K562 (cell line): Measurements from ENCODE around the gene MAL. TPM values are rescaled to one million over a fixed set of nuclear protein-coding genes. Genes with fewer than 3 reads are reported as not detected.

Source experiments
- ATAC-seq: fragments of 200-7000 bp; cut with Tn5 transposase; 3 replicates; pipeline ENCODE4 v1.9.1; 2020; ENCODE audit warnings: moderate library complexity
- BruUV-seq: library from RNA; stranded (reverse); fragments of 400-500 nt; replicated peaks from 2 replicates; lab custom pipeline; 2021; lab: Mats Ljungman, UMichigan
- CTCF ChIA-PET: fragments of 300-600 bp; formaldehyde crosslinking; extraction: SDS; loops from one replicate; lab custom pipeline; 2021; ENCODE audit warnings: low intra/inter-chr PET ratio; lab: Yijun Ruan, JAX
- POLR2A ChIA-PET: fragments of 300-600, 350-650 bp; sonication (Branson Sonifier 250); formaldehyde crosslinking; extraction: SDS; loops from one replicate; lab custom pipeline; 2021; ENCODE audit warnings: antibody characterized with exemption, inconsistent platforms; lab: Yijun Ruan, JAX
- DNase-seq, 4 experiments: peaks; one replicate each; pipeline versions ENCODE4 v3.0.0 to v3.0.0-alpha.2; 2011 to 2018; ENCODE audit warnings: low spot score in 3 of 4, mixed read lengths in 3 of 4; ENCODE audit errors: extremely low read depth in 1 of 4
- FAIRE-seq: peaks from 2 replicates; lab custom pipeline; 2011; peaks lifted over from hg19 to GRCh38; lab: Jason Lieb, UNC
- H2AFZ ChIP-seq: 2 replicates; pipeline ENCODE4 v1.6.0; 2011; ENCODE audit warnings: low read depth, low read length, control low read depth, inconsistent platforms
- H3K27ac ChIP-seq: fragments of 200-600 bp; 3 replicates; pipeline ENCODE4 v1.8.0; 2011; ENCODE audit warnings: low read depth, mild to moderate bottlenecking, control low read depth, inconsistent platforms, low read length, moderate library complexity, mixed read lengths; ENCODE audit errors: extremely low read depth
- H3K27me3 ChIP-seq, 2 experiments: fragments of 300-600 bp in 1 of 2; 2 replicates in 1 of 2; 3 replicates in 1 of 2; pipeline versions ENCODE4 v1.6.0 to v1.8.0; 2011; ENCODE audit warnings: inconsistent platforms in 2 of 2, low read length in 2 of 2, mild to moderate bottlenecking in 1 of 2, mixed read lengths in 1 of 2, moderate library complexity in 1 of 2; ENCODE audit not compliant: control insufficient read depth in 2 of 2, insufficient read depth in 2 of 2
- H3K36me3 ChIP-seq: fragments of 300-600 bp; 3 replicates; pipeline ENCODE4 v1.8.0; 2011; ENCODE audit warnings: mild to moderate bottlenecking, low read length, inconsistent platforms; ENCODE audit not compliant: control insufficient read depth, insufficient read depth
- H3K4me1 ChIP-seq, 2 experiments: fragments of 200-600 bp in 1 of 2; replicated peaks in 1 of 2; 2 replicates in 1 of 2; 3 replicates in 1 of 2; pipeline versions ENCODE4 v1.5.1 to v1.8.0; 2011; ENCODE audit warnings: inconsistent platforms in 2 of 2, low read length in 2 of 2, mild to moderate bottlenecking in 1 of 2, mixed read lengths in 1 of 2, moderate library complexity in 1 of 2; ENCODE audit not compliant: control insufficient read depth in 2 of 2, insufficient read depth in 2 of 2
- H3K4me2 ChIP-seq: 2 replicates; pipeline ENCODE4 v1.6.1; 2011; ENCODE audit warnings: low read length, control low read depth, inconsistent platforms, mixed read lengths; ENCODE audit not compliant: insufficient read depth
- H3K4me3 ChIP-seq: fragments of 200-600 bp; sonication (generic), shearing (Covaris generic); 2 replicates; pipeline ENCODE4 v1.5.1; 2016; ENCODE audit warnings: control low read depth, inconsistent platforms
- H3K79me2 ChIP-seq: fragments of 200-600 bp; 3 replicates; pipeline ENCODE4 v1.8.0; 2011; ENCODE audit warnings: low read length, inconsistent platforms; ENCODE audit not compliant: control insufficient read depth, insufficient read depth
- H3K9ac ChIP-seq, 2 experiments: 2 replicates each; pipeline versions ENCODE4 v1.6.0 to v1.6.1; 2011; ENCODE audit warnings: low read depth in 2 of 2, low read length in 2 of 2, control low read depth in 1 of 2, inconsistent platforms in 1 of 2, mild to moderate bottlenecking in 1 of 2, mixed read lengths in 1 of 2; ENCODE audit not compliant: insufficient read depth in 1 of 2
- H3K9me1 ChIP-seq: one replicate; pipeline ENCODE4 v1.6.0; 2011; ENCODE audit warnings: inconsistent platforms, mild to moderate bottlenecking, low read length, moderate library complexity; ENCODE audit not compliant: control insufficient read depth, insufficient read depth
- H3K9me3 ChIP-seq: replicated peaks from 2 replicates; pipeline ENCODE4 v1.5.1; 2011; ENCODE audit warnings: low read depth, low read length, inconsistent platforms; ENCODE audit not compliant: control insufficient read depth, insufficient read depth
- H4K20me1 ChIP-seq: replicated peaks from 2 replicates; pipeline ENCODE4 v1.6.1; 2011; ENCODE audit warnings: low read length, inconsistent platforms, mixed read lengths; ENCODE audit not compliant: control insufficient read depth, insufficient read depth
- CBX2 ChIP-seq: fragments of 200-600 bp; sonication (generic); IDR thresholded peaks from one replicate; pipeline ENCODE4 v1.6.1; 2012; ENCODE audit warnings: mild to moderate bottlenecking, low read length, inconsistent platforms; ENCODE audit not compliant: insufficient read depth, poor library complexity, severe bottlenecking
- PHTF2 ChIP-seq: fragments of 250-450 bp; sonication (Bioruptor Pico); IDR thresholded peaks from 2 replicates; pipeline ENCODE4 v1.5.0; 2021; ENCODE audit warnings: mild to moderate bottlenecking
- TEAD2 ChIP-seq: fragments of 450-650 bp; IDR thresholded peaks from 2 replicates; pipeline ENCODE4 v1.6.1; 2016; ENCODE audit warnings: missing genetic modification characterization, control low read depth, missing compliant biosample characterization
- TSHZ1 ChIP-seq: fragments of 250-450 bp; sonication (Bioruptor Pico); IDR thresholded peaks from 2 replicates; pipeline ENCODE4 v1.4.0; 2020; ENCODE audit warnings: mild to moderate bottlenecking, moderate library complexity
- ZBTB43 ChIP-seq: sonication (generic); formaldehyde crosslinking; IDR thresholded peaks from 2 replicates; pipeline ENCODE4 v1.8.0; 2023; ENCODE audit warnings: mild to moderate bottlenecking, missing genetic modification reagents
- WGBS: fragments of 100-300 bp; shearing (Covaris generic); methylation state at CpG from one replicate; pipeline ENCODE4 v1.1.6; 2016; ENCODE audit warnings: low coverage, mixed read lengths; ENCODE audit not compliant: insufficient coverage; ENCODE audit errors: missing lambda C conversion rate; 5-methylcytosine and 5-hydroxymethylcytosine counted together
- in situ Hi-C: fragments of 300-500 bp; cut with MboI; formaldehyde crosslinking; loops from 4 replicates; pipeline ENCODE4 v1.15.0; 2018; ENCODE audit warnings: inconsistent platforms, mixed read lengths
- intact Hi-C: fragments of 100-400 bp; cut with micrococcal nuclease; formaldehyde crosslinking; loops from 2 replicates; pipeline ENCODE4 v1.14.2; 2022
- polyA plus RNA-seq, 8 experiments: library from polyadenylated mRNA; depleted of rRNA in 4 of 8; stranded (reverse) in 5 of 8; unstranded in 3 of 8; fragments of >200 nt; fragmentation: Nextera tagmentation in 2 of 8; fragmentation: Illumina TruSeq in 1 of 8; extraction: Ambion mirVana in 2 of 8; extraction: Trizol in 1 of 8; gene quantifications; 2 replicates each; pipeline versions ENCODE4 v1.2.1 to v1.2.3, GENCODE V29; 2011 to 2014; ENCODE audit warnings: inconsistent platforms in 1 of 8, missing spikeins in 1 of 8
- total RNA-seq, 7 experiments: library from RNA; depleted of rRNA in 6 of 7; stranded (reverse); fragments of >200 nt in 6 of 7; fragmentation: Illumina TruSeq in 2 of 7; extraction: Trizol in 2 of 7; gene quantifications; 2 replicates each; pipeline versions ENCODE4 v1.2.1 to v1.2.3, GENCODE V29; 2011 to 2021; ENCODE audit warnings: low replicate concordance in 1 of 7

The MAL gene
- total and polyA plus RNA-seq, 9 of the 15 experiments (the other 6 are each of a cell fraction or from before 2014, with no cell fraction given): not detected

GRCh38 chr2:95056044-95056443 is 30.5 kb downstream of the MAL start:
- intact Hi-C loops (no loop called here), in situ Hi-C loops (no loop called here)
- no peak for FAIRE-seq
- no peak for TF ChIP-seq CBX2
- no peak for TF ChIP-seq TSHZ1 (CRISPR knock-in tag)
- no peak for TF ChIP-seq PHTF2 (CRISPR knock-in tag)
- TF ChIP-seq TEAD2 (tag): no peak
- no peak for TF ChIP-seq ZBTB43 (CRISPR knock-in tag)
- no peak for ATAC-seq
- Histone ChIP-seq H3K4me1 (no peaks in the 10 kb centered on the region), H3K9me3 (no peaks in the 10 kb centered on the region), H3K9me1 (no peaks in the 10 kb centered on the region), H3K27me3 (peaks cover 13 to 84% of the 10 kb centered on the region in 2 experiments), H2AFZ (no peak overlapping the region), H3K4me2 (no peak overlapping the region), H3K36me3 (no peaks in the 10 kb centered on the region), H3K9ac (no peak overlapping the region), H3K79me2 (no peaks in the 10 kb centered on the region), H3K4me3 (no peak overlapping the region), H4K20me1 (peaks cover 10% of the 10 kb centered on the region; the same call in 1 of the 2 replicates), H3K27ac (no peak overlapping the region)
- no TSS peak for BruUV-seq
- no peak for DNase-seq
- ChIA-PET CTCF (no interaction called here), POLR2A (no interaction called here)
- 0% methylated on average over 8 of the region's 8 CpGs for WGBS
